ENCODE measurements around the gene KCNN3.

KCNN3 gene

DNA sequence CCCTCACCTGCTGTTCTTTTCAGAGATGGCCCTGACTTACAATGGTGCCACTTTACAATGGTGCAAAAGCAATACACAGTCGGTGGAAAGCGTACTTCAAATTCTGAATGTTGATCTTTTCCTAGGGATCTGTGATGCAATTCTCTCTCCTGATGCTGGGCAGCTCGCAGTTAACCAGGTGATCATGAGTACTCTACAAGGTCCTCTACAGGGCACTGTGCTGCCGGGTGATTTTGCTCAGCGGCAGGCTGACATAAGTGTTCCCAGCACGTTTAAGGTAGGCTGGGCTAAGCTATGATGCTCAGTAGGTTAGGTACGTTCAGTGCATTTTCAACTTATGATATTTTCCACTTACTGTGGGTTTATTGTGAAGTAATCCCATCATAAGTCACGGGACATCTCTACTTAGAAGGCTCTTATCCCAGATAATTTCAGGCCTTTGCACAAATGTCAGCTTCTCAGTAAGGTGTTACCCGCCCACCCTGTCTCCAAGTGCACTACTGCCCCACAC, 126.5 kb downstream of the KCNN3 start:
- no peak overlapping the region for H3K27ac ChIP-seq
- TF ChIP-seq CTCF (conservative IDR thresholded peaks at IDR 0.05): no peak

- TF ChIP-seq CTCF (conservative IDR thresholded peaks at IDR 0.05): no peak
- H3K27ac ChIP-seq: no peak overlapping the region
Measured at GRCh38 chr1:154742606-154743005, 127.5 kb downstream of the KCNN3 start.

DNA sequence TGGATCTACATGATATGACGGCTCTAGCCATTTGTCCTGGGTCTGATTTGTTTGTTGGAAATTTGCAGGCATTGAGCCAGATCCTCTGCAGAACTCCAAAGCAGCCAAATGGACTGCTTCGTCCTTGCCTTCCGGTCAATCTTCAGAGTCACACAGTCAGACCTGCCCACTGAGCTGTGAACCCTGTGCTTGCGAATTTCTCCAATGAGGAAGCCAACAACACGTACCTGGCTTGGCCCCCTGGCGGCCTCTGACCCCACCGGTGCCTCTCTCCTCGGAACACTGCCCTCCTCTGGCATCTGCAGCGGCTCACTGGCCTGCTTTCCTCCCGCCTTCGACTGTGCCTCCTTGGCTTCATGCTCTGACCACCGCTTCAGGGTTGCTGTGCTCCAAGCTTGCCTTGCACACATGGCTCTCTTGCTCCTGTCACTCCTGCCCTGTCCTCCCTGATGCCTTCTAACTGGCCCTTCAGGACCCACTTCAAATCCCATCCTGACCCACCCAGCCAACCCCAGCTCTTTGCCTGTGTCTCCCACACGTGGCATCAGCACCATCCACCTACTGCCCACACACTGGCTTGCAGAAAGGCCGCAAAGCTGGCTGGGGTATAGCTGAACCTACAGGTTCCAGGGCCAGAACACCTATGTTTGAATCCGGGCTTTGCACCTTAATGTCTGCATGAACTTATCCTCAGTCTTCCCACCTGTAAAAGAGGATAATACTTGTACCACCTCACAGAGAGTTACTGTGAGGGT, 128.2 kb downstream of the KCNN3 start:
- H3K27ac ChIP-seq: no peak overlapping the region
- peak; percentile 39 for TF ChIP-seq CTCF (conservative IDR thresholded peaks at IDR 0.05)

DNA sequence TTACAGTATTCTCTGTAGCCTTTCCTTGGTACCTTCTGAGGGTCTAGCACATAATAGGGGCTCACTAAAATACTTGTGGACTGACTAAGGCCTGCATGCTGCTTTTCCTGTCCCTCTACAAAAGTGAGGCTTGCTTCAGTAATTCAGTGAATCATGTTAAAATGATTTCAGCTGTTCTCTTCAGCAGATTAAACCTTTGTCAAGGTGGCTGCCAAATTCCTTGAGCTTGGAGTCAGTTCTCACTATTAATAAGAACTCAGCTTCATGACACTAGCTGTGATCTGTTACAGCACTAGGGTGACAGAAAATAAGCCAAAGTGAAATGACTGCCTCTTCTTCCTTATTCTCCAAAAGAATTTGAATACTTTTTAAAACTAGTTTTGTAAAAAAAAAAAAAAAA, 128.8 kb downstream of the KCNN3 start:
- TF ChIP-seq CTCF (conservative IDR thresholded peaks at IDR 0.05): no peak
- no peak overlapping the region for H3K27ac ChIP-seq

DNA sequence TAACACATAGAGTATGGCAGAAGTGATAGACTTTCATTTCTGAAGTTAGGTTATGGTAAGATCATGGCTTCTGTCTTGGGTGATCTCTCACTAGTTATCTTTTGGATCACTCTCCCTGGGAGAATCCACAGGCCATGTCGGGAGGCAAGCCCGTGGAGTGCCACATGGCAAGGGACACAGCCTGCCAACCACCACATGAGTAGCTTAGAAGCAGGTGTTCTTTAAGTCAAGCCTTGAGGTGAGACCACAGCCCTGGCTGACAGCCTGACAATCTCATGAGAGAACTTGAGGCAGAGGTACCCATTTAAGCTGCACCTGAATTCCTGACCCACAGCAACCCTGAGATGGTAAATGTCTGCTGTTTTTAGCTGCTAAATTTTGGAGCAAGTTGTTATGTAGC, 130.4 kb downstream of the KCNN3 start:
- TF ChIP-seq CTCF (conservative IDR thresholded peaks at IDR 0.05): no peak
- no peak overlapping the region for H3K27ac ChIP-seq

GRCh38 chr1:154736841-154737240, 133.2 kb downstream of the KCNN3 start:
- no peak for TF ChIP-seq CTCF (conservative IDR thresholded peaks at IDR 0.05)
- peak overlapping the region; percentile 22 for H3K27ac ChIP-seq

DNA sequence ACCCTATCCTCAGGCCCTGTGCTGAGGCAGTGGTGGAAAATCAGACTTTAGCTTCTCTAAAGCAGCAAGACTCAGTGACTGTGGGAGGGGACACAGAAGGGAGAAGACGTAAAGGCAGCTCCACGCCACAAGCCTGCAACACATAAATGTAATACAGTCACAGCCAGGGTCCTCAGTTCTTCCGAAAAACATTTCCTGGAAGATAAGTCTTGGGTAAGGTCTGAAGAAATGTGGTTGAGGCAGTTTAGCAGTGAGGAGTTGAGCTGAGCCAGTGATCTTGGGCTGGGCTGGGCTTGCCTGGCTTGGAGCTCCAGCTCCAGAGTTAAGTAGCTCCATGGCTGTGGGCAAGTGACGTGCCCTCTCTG, 134.3 kb downstream of the KCNN3 start:
- no peak for TF ChIP-seq CTCF (conservative IDR thresholded peaks at IDR 0.05)
- no peak overlapping the region; the same call in 1 of the 2 replicates for H3K27ac ChIP-seq

Measured in VCaP (cell line).